Body of pancreas (tissue), 4 donors: ENCODE data around the gene WDR38. TPM values are rescaled to one million over a fixed set of nuclear protein-coding genes. Genes with fewer than 3 reads are reported as not detected.
A peak's percentile ranks its signal among the peaks of the same experiment; 100 is the strongest.

Experiments
- ATAC-seq: fragments of 150-250 bp; one replicate; pipeline ENCODE4 v1.9.1; 2016
- DNase-seq, 4 donors: peaks; one replicate each; pipeline ENCODE4 v3.0.0-alpha.2; 2019
- H3K27ac ChIP-seq, 4 donors: fragments of 200-600 bp; sonication (generic); 1 replicate in 3 of 4; 2 replicates in 1 of 4; pipeline versions ENCODE4 v1.5.1 to v1.6.1; 2016 to 2019; ENCODE audit warnings: mild to moderate bottlenecking in 1 of 4, mixed read lengths in 1 of 4, moderate library complexity in 1 of 4
- H3K27me3 ChIP-seq, 2 donors: fragments of 200-600 bp; sonication (generic); one replicate each; pipeline ENCODE4 v1.6.0; 2016; ENCODE audit warnings: mild to moderate bottlenecking in 1 of 2
- H3K36me3 ChIP-seq, 2 donors: fragments of 200-600 bp; sonication (generic); replicated peaks in 1 of 2; 2 replicates each; pipeline ENCODE4 v1.5.1; 2016; ENCODE audit warnings: low read depth in 2 of 2; ENCODE audit not compliant: insufficient read depth in 1 of 2
- H3K4me1 ChIP-seq: fragments of 200-600 bp; sonication (generic); one replicate; pipeline ENCODE4 v1.6.0; 2016
- H3K4me3 ChIP-seq, 2 donors: fragments of 200-600 bp; sonication (generic); 1 replicate in 1 of 2; 2 replicates in 1 of 2; pipeline ENCODE4 v1.5.1; 2016 to 2019
- H3K9me3 ChIP-seq, 3 donors: fragments of 200-600 bp; sonication (generic); 1 replicate in 2 of 3; 2 replicates in 1 of 3; pipeline ENCODE4 v1.5.1; 2016
- POLR2A ChIP-seq, 3 donors: fragments of 450-650 bp; IDR thresholded peaks; one replicate each; pipeline ENCODE4 v1.6.1; 2016; ENCODE audit warnings: antibody characterized with exemption in 3 of 3, mild to moderate bottlenecking in 2 of 3
- WGBS, 2 donors: methylation state at CpG; one replicate each; pipeline ENCODE4 v1.1.5; 2017; 5-methylcytosine and 5-hydroxymethylcytosine counted together
- intact Hi-C: fragments of 100-400 bp; cut with DNase I; formaldehyde crosslinking; loops from one replicate; pipeline ENCODE4 v1.15.1; 2023
- total RNA-seq, 2 donors: library from RNA; depleted of rRNA; stranded (reverse); fragments of >200 nt; gene quantifications; one replicate each; pipeline ENCODE4 v1.1.0, GENCODE V29; 2016
- TF ChIP-seq, protein P1 (sequence below), 7 experiments: fragments of 450-650 bp in 4 of 7; fragments of 200-600 bp in 3 of 7; sonication (generic) in 3 of 7; IDR thresholded peaks; one replicate each; pipeline ENCODE4 v1.5.1; 2016 to 2019; ENCODE audit warnings: antibody characterized with exemption in 7 of 7

Gene WDR38
- total RNA-seq, 2 donors from 2014 or later: 0.78 TPM; not detected in 1

DNA sequence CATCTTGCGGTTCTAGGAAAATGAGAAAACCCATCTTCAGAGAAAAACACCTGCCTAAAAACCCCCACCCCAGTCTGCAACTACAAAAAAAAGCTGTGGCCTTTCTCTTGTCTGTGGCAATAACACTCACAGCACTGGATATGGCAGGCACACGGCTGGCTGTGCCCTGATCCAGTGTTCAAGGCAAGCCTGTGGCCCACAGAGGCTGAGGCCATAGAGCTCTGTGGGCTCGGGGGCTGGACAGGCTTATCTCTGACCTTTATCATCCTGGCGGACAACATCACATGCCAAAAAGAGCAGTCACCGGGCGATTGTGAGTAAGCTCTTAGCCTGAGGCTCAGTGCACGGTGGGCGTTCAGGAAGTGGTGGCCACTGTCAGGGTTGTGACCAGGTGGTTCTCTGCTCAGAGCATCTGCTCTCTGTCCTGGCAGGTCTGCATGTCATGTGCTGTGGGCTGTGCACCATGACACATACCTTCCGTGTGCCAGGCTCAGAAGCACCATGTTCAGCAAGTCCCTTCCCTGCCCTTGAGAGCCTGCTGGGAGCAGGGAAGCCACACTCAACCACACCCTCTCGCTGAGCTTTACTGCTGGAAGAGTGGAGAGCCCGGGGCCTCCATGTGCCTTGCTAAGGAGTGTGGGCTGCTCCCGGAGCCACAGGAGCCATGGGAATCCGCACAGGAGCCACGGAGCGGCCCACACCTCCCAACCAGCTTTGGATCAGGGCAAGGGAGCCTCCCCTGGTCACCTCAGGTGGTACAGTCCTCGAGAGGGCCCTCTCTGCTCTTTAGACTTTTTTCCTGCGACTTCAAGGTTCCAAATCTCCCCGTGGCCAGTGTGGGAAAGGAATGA lies 34.6 kb upstream of the WDR38 start:
- TF ChIP-seq POLR2A (IDR thresholded peaks at IDR 0.05): peak in 2 of 3 donors; percentile 37 to 49
- TF ChIP-seq, protein P1, sequence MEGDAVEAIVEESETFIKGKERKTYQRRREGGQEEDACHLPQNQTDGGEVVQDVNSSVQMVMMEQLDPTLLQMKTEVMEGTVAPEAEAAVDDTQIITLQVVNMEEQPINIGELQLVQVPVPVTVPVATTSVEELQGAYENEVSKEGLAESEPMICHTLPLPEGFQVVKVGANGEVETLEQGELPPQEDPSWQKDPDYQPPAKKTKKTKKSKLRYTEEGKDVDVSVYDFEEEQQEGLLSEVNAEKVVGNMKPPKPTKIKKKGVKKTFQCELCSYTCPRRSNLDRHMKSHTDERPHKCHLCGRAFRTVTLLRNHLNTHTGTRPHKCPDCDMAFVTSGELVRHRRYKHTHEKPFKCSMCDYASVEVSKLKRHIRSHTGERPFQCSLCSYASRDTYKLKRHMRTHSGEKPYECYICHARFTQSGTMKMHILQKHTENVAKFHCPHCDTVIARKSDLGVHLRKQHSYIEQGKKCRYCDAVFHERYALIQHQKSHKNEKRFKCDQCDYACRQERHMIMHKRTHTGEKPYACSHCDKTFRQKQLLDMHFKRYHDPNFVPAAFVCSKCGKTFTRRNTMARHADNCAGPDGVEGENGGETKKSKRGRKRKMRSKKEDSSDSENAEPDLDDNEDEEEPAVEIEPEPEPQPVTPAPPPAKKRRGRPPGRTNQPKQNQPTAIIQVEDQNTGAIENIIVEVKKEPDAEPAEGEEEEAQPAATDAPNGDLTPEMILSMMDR (IDR thresholded peaks at IDR 0.05): peak in 4 of 7 experiments; percentile 32 to 43 (median 39)
- H3K27ac ChIP-seq: peak overlapping the region; percentile 76 to 90 (median 86)
- intact Hi-C loops: no loop called here
- no peaks in the 10 kb centered on the region for H3K27me3 ChIP-seq
- ATAC-seq (peak; percentile 90), DNase-seq (peak; percentile 83 to 88 (median 85))
- H3K36me3 ChIP-seq: no peaks in the 10 kb centered on the region
- no peaks in the 10 kb centered on the region for H3K9me3 ChIP-seq
- no peak overlapping the region for H3K4me3 ChIP-seq
- 32 to 34% methylated on average over 12 to 18 of the region's 18 CpGs for WGBS, 2 donors
- peaks cover 42% of the 10 kb centered on the region for H3K4me1 ChIP-seq

DNA sequence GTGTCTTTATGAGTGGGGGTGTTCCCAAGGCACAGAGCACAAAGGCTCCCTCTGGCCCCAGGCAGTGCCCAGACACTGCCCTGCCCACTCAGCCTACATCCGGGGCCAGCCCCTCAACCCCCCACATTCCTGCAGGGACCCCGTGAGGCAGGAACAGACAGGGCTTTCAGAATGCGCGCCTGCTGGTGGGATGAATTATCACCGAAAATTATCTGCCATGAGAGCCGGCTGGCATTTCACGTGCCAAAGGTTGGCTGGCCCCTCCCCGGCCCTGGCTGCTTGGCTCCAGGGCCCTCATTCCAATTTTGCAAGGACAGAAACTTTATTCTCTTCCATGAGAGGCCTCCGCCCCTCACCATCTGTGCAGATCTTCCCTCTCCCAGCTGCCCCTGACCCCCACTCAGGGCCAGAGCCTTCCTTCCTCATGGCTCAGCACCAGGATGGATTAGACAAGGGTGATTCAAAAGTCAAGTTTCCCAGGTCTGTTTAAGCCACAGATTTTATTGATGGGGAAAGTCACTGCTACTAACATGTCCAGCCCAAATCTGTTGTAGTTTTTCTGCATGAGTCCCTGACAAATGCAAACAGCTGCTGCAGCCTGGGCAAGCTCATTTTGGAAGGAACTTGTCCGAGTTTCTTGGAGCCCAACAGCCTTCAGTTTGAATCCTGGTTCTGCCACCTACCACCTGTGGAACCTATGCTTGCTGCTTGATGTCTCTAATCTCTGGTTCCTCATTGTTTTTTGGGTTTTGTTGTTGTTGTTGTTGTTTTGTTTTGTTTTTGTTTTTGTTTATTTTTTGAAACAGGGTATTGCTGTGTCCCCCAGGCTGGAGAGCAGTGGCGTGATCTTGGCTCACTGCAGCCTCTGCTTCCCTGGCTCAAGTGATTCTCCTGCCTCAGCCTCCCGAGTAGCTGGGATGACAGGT lies 32.3 kb upstream of the WDR38 start:
- peak overlapping the region in 3 of 4 donors; percentile 11 to 76 (median 37) for H3K27ac ChIP-seq
- H3K36me3 ChIP-seq: no peaks in the 10 kb centered on the region
- DNase-seq: peak in 2 of 4 donors; percentile 30 to 50
- no peak overlapping the region for H3K4me3 ChIP-seq
- H3K9me3 ChIP-seq: no peaks in the 10 kb centered on the region
- intact Hi-C loops: no loop called here
- no peak for ATAC-seq
- WGBS, 2 donors: 50% methylated on average over 12 of the region's 12 CpGs
- H3K4me1 ChIP-seq: peaks cover 42% of the 10 kb centered on the region
- TF ChIP-seq, protein P1 (IDR thresholded peaks at IDR 0.05): peak in 2 of 7 experiments; percentile 15
- TF ChIP-seq POLR2A (IDR thresholded peaks at IDR 0.05): no peak
- no peaks in the 10 kb centered on the region for H3K27me3 ChIP-seq

DNA sequence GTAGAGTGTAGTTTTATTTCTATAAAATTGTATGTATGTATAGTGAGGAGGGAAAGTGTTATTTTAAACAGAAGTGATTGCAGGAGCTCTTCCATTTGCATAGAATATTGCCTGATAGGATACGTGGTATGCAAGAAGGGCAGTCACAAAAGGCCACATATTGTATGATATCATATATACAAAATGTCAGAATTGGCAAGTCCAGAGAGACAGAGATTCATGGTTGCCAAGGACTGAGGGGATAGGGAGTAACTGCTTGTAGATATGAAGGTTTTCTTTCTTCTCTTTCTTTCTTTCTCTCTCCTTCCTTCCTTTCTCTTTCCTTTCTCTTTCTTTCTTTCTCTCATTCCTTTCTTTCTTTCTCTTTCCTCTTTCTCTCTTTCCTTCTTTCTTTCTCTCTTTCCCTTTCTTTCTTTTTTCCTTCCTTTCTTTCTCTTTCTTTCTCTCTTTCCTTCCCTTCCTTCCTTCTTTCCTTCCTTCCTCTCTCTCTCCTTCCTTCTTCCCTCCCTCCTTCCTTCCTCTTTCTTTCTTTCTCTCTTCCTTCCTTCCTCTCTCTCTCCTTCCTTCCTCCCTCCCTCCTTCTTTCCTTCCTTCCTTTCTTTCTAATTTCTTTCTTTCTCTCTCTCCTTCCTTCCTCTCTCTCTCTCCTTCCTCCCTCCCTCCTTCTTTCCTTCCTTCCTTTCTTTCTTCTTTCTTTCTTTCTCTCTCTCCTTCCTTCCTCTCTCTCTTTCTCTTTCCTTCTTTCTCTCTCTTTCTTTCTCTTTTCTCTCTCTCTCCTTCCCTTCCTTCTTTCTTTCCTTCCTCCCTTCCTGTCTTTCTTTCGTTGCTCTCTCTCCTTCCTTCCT lies 24.5 kb upstream of the WDR38 start:
- no peak for DNase-seq
- Histone ChIP-seq H3K4me3 (no peak overlapping the region), H3K9me3 (no peaks in the 10 kb centered on the region), H3K4me1 (peaks cover 22% of the 10 kb centered on the region), H3K27ac (no peak overlapping the region), H3K36me3 (no peaks in the 10 kb centered on the region), H3K27me3 (no peaks in the 10 kb centered on the region)
- 53 to 65% methylated on average over 2 of the region's 2 CpGs for WGBS, 2 donors
- ATAC-seq: no peak
- intact Hi-C loops: no loop called here
- TF ChIP-seq POLR2A (IDR thresholded peaks at IDR 0.05): no peak
- TF ChIP-seq, protein P1 (IDR thresholded peaks at IDR 0.05): no peak

DNA sequence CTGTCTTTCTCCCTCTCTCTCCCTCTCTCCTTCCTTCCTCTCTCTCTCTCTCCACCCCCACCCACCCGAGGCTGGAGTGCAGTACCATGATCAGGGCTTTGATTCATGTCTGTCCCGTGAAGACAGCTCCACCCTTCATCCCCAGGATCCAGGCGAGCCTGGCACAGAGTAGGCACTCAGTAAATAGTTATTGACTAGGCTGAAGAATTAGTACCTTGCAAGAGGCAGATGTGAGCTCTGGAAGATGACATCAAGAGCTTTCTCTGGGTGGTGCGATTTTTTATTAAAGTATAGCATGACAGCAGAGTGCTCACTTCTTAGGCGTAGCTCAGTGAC lies 24.0 kb upstream of the WDR38 start:
- no peak for TF ChIP-seq POLR2A (IDR thresholded peaks at IDR 0.05)
- TF ChIP-seq, protein P1 (IDR thresholded peaks at IDR 0.05): no peak
- DNase-seq (no peak), ATAC-seq (no peak)
- Histone ChIP-seq H3K9me3 (no peaks in the 10 kb centered on the region), H3K27ac (no peak overlapping the region), H3K4me3 (no peak overlapping the region), H3K27me3 (no peaks in the 10 kb centered on the region), H3K36me3 (no peaks in the 10 kb centered on the region), H3K4me1 (peaks cover 23% of the 10 kb centered on the region)
- WGBS, 2 donors: 67 to 73% methylated on average over 5 of the region's 5 CpGs
- intact Hi-C loops: no loop called here
